Gastroesophageal sphincter (tissue), 3 donors: Measurements from ENCODE around the gene SRBD1.

Experiments used
- POLR2AphosphoS5 ChIP-seq: sonication (generic); formaldehyde crosslinking; IDR thresholded peaks from one replicate; pipeline ENCODE4 v1.6.1; 2017; ENCODE audit warnings: antibody characterized with exemption
- TF ChIP-seq, protein P1 (sequence below), 4 experiments: fragments of 200-600 bp in 2 of 4; fragments of 450-650 bp in 2 of 4; sonication (generic) in 1 of 4; IDR thresholded peaks; one replicate each; pipeline ENCODE4 v1.5.1; 2017 to 2019; ENCODE audit warnings: antibody characterized with exemption in 4 of 4, mild to moderate bottlenecking in 2 of 4, moderate library complexity in 2 of 4

DNA sequence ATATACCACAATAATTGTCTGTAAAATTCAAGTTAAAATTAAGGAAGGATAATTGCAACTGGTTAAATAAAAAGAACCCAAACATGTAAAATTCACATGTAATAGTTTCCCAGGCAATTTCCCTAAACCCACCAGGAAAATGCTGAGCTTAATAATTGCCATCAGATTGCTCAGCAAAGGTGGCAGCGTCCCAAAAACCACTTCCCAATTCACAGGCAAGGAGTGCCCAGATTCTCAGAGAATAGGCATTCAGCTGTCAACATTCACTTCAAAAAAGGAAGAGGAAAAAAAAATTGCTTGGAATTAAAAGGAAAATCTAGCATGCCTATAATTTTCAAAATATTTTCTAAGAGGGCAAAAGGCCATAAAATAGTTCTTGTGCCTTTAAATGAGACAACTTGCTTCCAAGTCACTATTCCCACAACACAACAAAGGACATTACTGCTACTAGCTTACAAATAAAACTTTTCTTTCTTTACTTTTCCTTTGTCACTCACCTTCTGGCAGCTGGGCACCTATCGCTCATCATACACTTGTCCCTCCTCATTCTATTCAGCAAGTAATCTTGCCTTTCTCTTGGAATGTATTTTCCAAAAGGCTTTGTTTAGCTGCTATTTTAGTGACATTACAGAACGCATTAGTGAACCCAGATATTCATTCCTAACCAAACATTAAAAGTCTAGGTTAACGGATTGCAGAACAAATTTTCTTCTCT lies 15.2 kb downstream of the SRBD1 start:
- TF ChIP-seq, protein P1, sequence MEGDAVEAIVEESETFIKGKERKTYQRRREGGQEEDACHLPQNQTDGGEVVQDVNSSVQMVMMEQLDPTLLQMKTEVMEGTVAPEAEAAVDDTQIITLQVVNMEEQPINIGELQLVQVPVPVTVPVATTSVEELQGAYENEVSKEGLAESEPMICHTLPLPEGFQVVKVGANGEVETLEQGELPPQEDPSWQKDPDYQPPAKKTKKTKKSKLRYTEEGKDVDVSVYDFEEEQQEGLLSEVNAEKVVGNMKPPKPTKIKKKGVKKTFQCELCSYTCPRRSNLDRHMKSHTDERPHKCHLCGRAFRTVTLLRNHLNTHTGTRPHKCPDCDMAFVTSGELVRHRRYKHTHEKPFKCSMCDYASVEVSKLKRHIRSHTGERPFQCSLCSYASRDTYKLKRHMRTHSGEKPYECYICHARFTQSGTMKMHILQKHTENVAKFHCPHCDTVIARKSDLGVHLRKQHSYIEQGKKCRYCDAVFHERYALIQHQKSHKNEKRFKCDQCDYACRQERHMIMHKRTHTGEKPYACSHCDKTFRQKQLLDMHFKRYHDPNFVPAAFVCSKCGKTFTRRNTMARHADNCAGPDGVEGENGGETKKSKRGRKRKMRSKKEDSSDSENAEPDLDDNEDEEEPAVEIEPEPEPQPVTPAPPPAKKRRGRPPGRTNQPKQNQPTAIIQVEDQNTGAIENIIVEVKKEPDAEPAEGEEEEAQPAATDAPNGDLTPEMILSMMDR (IDR thresholded peaks at IDR 0.05): no peak
- no peak for TF ChIP-seq POLR2AphosphoS5
